HG02759 (cell line): ENCODE results near the gene RNASE13.
"Not testable (repeated sequence)": the region's sequence is repeated elsewhere in the genome, so short reads cannot be mapped to it uniquely, and the experiment has no call there.

Source experiments
- ATAC-seq: cut with Tn5 transposase; IDR thresholded peaks from one replicate; pipeline ENCODE4 v1.9.1; 2021; ENCODE audit warnings: mild to moderate bottlenecking, moderate library complexity; ENCODE audit not compliant: unreplicated experiment

RNASE13 gene

GRCh38 chr14:21023817-21024584 lies 10.6 kb downstream of the RNASE13 start:
- no peak for ATAC-seq

GRCh38 chr14:21023174-21023573 lies 11.4 kb downstream of the RNASE13 start:
- ATAC-seq, result no peak

GRCh38 chr14:21022686-21023085 lies 11.9 kb downstream of the RNASE13 start:
- ATAC-seq, result no peak

- ATAC-seq, result no peak
Observed at GRCh38 chr14:21020977-21021545, 13.5 kb downstream of the RNASE13 start.

GRCh38 chr14:21019366-21019765 lies 15.2 kb downstream of the RNASE13 start:
- ATAC-seq, result no peak

- ATAC-seq, result no peak
Observed at GRCh38 chr14:21018781-21019180, 15.8 kb downstream of the RNASE13 start.

- no peak for ATAC-seq
Observed at GRCh38 chr14:21018286-21018685, 16.3 kb downstream of the RNASE13 start.

- no peak for ATAC-seq
Observed at GRCh38 chr14:21017528-21018245, 16.9 kb downstream of the RNASE13 start.

- no peak for ATAC-seq
Observed at GRCh38 chr14:21016413-21017190, 18.0 kb downstream of the RNASE13 start.

- no peak for ATAC-seq
Observed at GRCh38 chr14:21015312-21015711, 19.3 kb downstream of the RNASE13 start.

GRCh38 chr14:21014761-21015190 lies 19.8 kb downstream of the RNASE13 start:
- peak; percentile 66 for ATAC-seq

- no peak for ATAC-seq
Observed at GRCh38 chr14:21011136-21011535, 23.5 kb downstream of the RNASE13 start.

GRCh38 chr14:21009721-21010120 lies 24.9 kb downstream of the RNASE13 start:
- ATAC-seq, result not testable (repeated sequence)

GRCh38 chr14:21003788-21004346 lies 30.7 kb downstream of the RNASE13 start:
- no peak for ATAC-seq

GRCh38 chr14:21001218-21001617 lies 33.4 kb downstream of the RNASE13 start:
- ATAC-seq, result no peak

- ATAC-seq, result no peak
Observed at GRCh38 chr14:20999591-20999990, 35.0 kb downstream of the RNASE13 start.

GRCh38 chr14:20998674-20999366 lies 35.8 kb downstream of the RNASE13 start, which contains the start of gene SLC39A2:
Gene SLC39A2, plus strand, starts transcription at chr14:20999293. Its CDS starts 154 bp downstream, at chr14:20999447.
- ATAC-seq, result no peak

- no peak for ATAC-seq
Observed at GRCh38 chr14:20998139-20998538, 36.5 kb downstream of the RNASE13 start.

- ATAC-seq, result no peak
Observed at GRCh38 chr14:20997564-20997963, 37.0 kb downstream of the RNASE13 start.

- no peak for ATAC-seq
Observed at GRCh38 chr14:20997115-20997514, 37.5 kb downstream of the RNASE13 start.
